IMR-90 (cell line): Measurements from ENCODE around the gene DCTN2. TPM values are rescaled to one million over a fixed set of nuclear protein-coding genes. Genes with fewer than 3 reads are reported as not detected.

Source experiments
- ATAC-seq: fragments of 200-7000 bp; cut with Tn5 transposase; 2 replicates; pipeline ENCODE4 v1.9.1; 2020; ENCODE audit warnings: low read depth, mild to moderate bottlenecking, moderate library complexity
- BruUV-seq: library from RNA; stranded (reverse); fragments of 400-500 nt; replicated peaks from 2 replicates; lab custom pipeline; 2021; lab: Mats Ljungman, UMichigan
- CTCF ChIA-PET: fragments of 300-600 bp; formaldehyde crosslinking; extraction: SDS; loops from one replicate; lab custom pipeline; 2021; ENCODE audit warnings: antibody characterized with exemption; lab: Yijun Ruan, JAX
- POLR2A ChIA-PET: fragments of 300-600 bp; sonication (Branson Sonifier 250); formaldehyde crosslinking; loops from one replicate; lab custom pipeline; 2022; ENCODE audit warnings: antibody characterized with exemption; ENCODE audit not compliant: unreplicated experiment; lab: Charles Lee
- DNase-seq: peaks from one replicate; pipeline ENCODE4 v3.0.0; 2013
- H2AFZ ChIP-seq: replicated peaks from 2 replicates; pipeline ENCODE3; 2013; ENCODE audit warnings: low read length, mild to moderate bottlenecking; ENCODE audit not compliant: poor library complexity
- H2AK5ac ChIP-seq: 2 replicates; pipeline ENCODE4 v1.6.1; 2013; ENCODE audit warnings: low read depth, low read length, inconsistent platforms
- H2AK9ac ChIP-seq: replicated peaks from 2 replicates; pipeline ENCODE3; 2013; ENCODE audit warnings: mild to moderate bottlenecking, low read depth, low read length, moderate library complexity; ENCODE audit not compliant: poor library complexity
- H2BK120ac ChIP-seq: 2 replicates; pipeline ENCODE4 v1.6.1; 2013; ENCODE audit warnings: low read depth, low read length, inconsistent platforms
- H2BK15ac ChIP-seq: 3 replicates; pipeline ENCODE4 v1.6.1; 2013; ENCODE audit warnings: low read depth, low read length, inconsistent platforms
- H2BK20ac ChIP-seq: 2 replicates; pipeline ENCODE4 v1.6.1; 2013; ENCODE audit warnings: low read depth, mild to moderate bottlenecking, inconsistent platforms, low read length, moderate library complexity
- H2BK5ac ChIP-seq: 2 replicates; pipeline ENCODE4 v1.6.1; 2013; ENCODE audit warnings: mild to moderate bottlenecking, low read depth, low read length, inconsistent platforms; ENCODE audit not compliant: poor library complexity, severe bottlenecking
- H3K14ac ChIP-seq: replicated peaks from 2 replicates; pipeline ENCODE4 v1.6.1; 2013; ENCODE audit warnings: low read depth, low read length, inconsistent platforms
- H3K18ac ChIP-seq: 2 replicates; pipeline ENCODE4 v1.6.1; 2013; ENCODE audit warnings: low read depth, low read length, control low read depth
- H3K23ac ChIP-seq: 2 replicates; pipeline ENCODE4 v1.6.1; 2013; ENCODE audit warnings: low read depth, low read length, inconsistent platforms
- H3K27ac ChIP-seq: 2 replicates; pipeline ENCODE4 v1.5.1; 2013; ENCODE audit warnings: mild to moderate bottlenecking, control low read depth, low read length; ENCODE audit not compliant: insufficient read depth
- H3K27me3 ChIP-seq: 2 replicates; pipeline ENCODE4 v1.6.1; 2013; ENCODE audit warnings: low read length; ENCODE audit not compliant: control insufficient read depth, insufficient read depth
- H3K36me3 ChIP-seq: 2 replicates; pipeline ENCODE4 v1.6.1; 2013; ENCODE audit warnings: low read length, mixed read lengths; ENCODE audit not compliant: control insufficient read depth, insufficient read depth
- H3K4ac ChIP-seq: 2 replicates; pipeline ENCODE4 v1.6.1; 2013; ENCODE audit warnings: low read depth, low read length, inconsistent platforms
- H3K4me1 ChIP-seq: 2 replicates; pipeline ENCODE4 v1.6.1; 2013; ENCODE audit warnings: low read length, mixed read lengths; ENCODE audit not compliant: control insufficient read depth, insufficient read depth
- H3K4me2 ChIP-seq: 2 replicates; pipeline ENCODE4 v1.6.1; 2013; ENCODE audit warnings: low read depth, mild to moderate bottlenecking, control low read depth, low read length, moderate library complexity
- H3K4me3 ChIP-seq: 2 replicates; pipeline ENCODE4 v1.5.1; 2013; ENCODE audit warnings: low read depth, mild to moderate bottlenecking, control low read depth, low read length, moderate library complexity; ENCODE audit not compliant: insufficient read depth
- H3K56ac ChIP-seq: 2 replicates; pipeline ENCODE4 v1.6.1; 2013; ENCODE audit warnings: low read length, inconsistent platforms; ENCODE audit not compliant: insufficient read depth; ENCODE audit errors: extremely low read depth
- H3K79me1 ChIP-seq, 2 experiments: 2 replicates each; pipeline ENCODE4 v1.6.1; 2013; ENCODE audit warnings: low read length in 2 of 2, inconsistent platforms in 1 of 2, low read depth in 1 of 2
- H3K9ac ChIP-seq: 2 replicates; pipeline ENCODE4 v1.6.1; 2013; ENCODE audit warnings: low read depth, low read length, control low read depth
- H3K9me1 ChIP-seq: 2 replicates; pipeline ENCODE4 v1.6.1; 2013; ENCODE audit warnings: low read length, inconsistent platforms; ENCODE audit not compliant: insufficient read depth
- H3K9me3 ChIP-seq: 2 replicates; pipeline ENCODE4 v1.6.1; 2013; ENCODE audit warnings: low read length; ENCODE audit not compliant: control insufficient read depth, insufficient read depth
- H4K20me1 ChIP-seq: 2 replicates; pipeline ENCODE4 v1.6.1; 2013; ENCODE audit warnings: low read length, inconsistent platforms; ENCODE audit not compliant: insufficient read depth
- H4K5ac ChIP-seq: 2 replicates; pipeline ENCODE4 v1.6.1; 2013; ENCODE audit warnings: mild to moderate bottlenecking, low read depth, low read length, control low read depth
- H4K8ac ChIP-seq, 2 experiments: 2 replicates each; pipeline ENCODE4 v1.6.1; 2013; ENCODE audit warnings: low read depth in 2 of 2, low read length in 2 of 2, control low read depth in 1 of 2, inconsistent platforms in 1 of 2
- H4K91ac ChIP-seq: 2 replicates; pipeline ENCODE4 v1.6.1; 2013; ENCODE audit warnings: low read depth, low read length, inconsistent platforms; ENCODE audit not compliant: insufficient read depth
- BHLHE40 ChIP-seq: fragments of 150-350 bp; IDR thresholded peaks from 2 replicates; pipeline ENCODE4 v1.6.1; 2016; ENCODE audit warnings: mild to moderate bottlenecking, low read depth, low read length
- CHD1 ChIP-seq: IDR thresholded peaks from 2 replicates; pipeline ENCODE4 v1.6.1; 2012; ENCODE audit warnings: low read depth, low read length, improper control_type of control experiment
- ELK1 ChIP-seq: fragments of 150-350 bp; IDR thresholded peaks from 2 replicates; pipeline ENCODE4 v1.6.1; 2016; ENCODE audit warnings: low read depth, mild to moderate bottlenecking, low read length, moderate library complexity, borderline replicate concordance
- MAFK ChIP-seq: IDR thresholded peaks from 2 replicates; pipeline ENCODE4 v1.6.1; 2012; ENCODE audit warnings: low read depth, low read length, improper control_type of control experiment
- MAZ ChIP-seq: IDR thresholded peaks from 2 replicates; pipeline ENCODE4 v1.6.1; 2012; ENCODE audit warnings: low read depth, mild to moderate bottlenecking, low read length, improper control_type of control experiment, moderate library complexity, borderline replicate concordance
- MXI1 ChIP-seq: IDR thresholded peaks from 2 replicates; pipeline ENCODE4 v1.6.1; 2012; ENCODE audit warnings: low read depth, mild to moderate bottlenecking, low read length, moderate library complexity, borderline replicate concordance
- NFE2L2 ChIP-seq: fragments of 150-350 bp; IDR thresholded peaks from 2 replicates; pipeline ENCODE4 v1.6.1; 2016; ENCODE audit warnings: low read depth, mild to moderate bottlenecking, low read length
- POLR2A ChIP-seq: IDR thresholded peaks from 2 replicates; pipeline ENCODE4 v1.6.1; 2012; ENCODE audit warnings: mild to moderate bottlenecking, low read depth, low read length
- RAD21 ChIP-seq: IDR thresholded peaks from 2 replicates; pipeline ENCODE4 v1.6.1; 2012; ENCODE audit warnings: low read length, improper control_type of control experiment
- RCOR1 ChIP-seq: IDR thresholded peaks from 2 replicates; pipeline ENCODE4 v1.6.1; 2012; ENCODE audit warnings: mild to moderate bottlenecking, low read length, improper control_type of control experiment; ENCODE audit not compliant: insufficient replicate concordance
- RFX5 ChIP-seq: IDR thresholded peaks from 2 replicates; pipeline ENCODE4 v1.8.0; 2012; ENCODE audit warnings: low read depth, mild to moderate bottlenecking, low read length, moderate library complexity
- WGBS, 2 experiments: methylation state at CpG; one replicate each; pipeline versions ENCODE4 v1.1.5 to v1.1.7; 2013; ENCODE audit warnings: missing lambda C conversion rate in 2 of 2; ENCODE audit not compliant: insufficient read length in 1 of 2; ENCODE audit errors: extremely low coverage in 2 of 2; 5-methylcytosine and 5-hydroxymethylcytosine counted together
- dilution Hi-C: fragments of 300-500 bp; cut with HindIII; formaldehyde crosslinking; loops from one replicate; pipeline ENCODE4 v1.14.3; 2018; ENCODE audit warnings: low sequenced_read_pairs; ENCODE audit not compliant: unreplicated experiment
- in situ Hi-C: fragments of 300-500 bp; cut with MboI; formaldehyde crosslinking; loops from 3 replicates; pipeline ENCODE4 v1.14.3; 2019; ENCODE audit warnings: low sequenced_read_pairs, inconsistent platforms, mixed read lengths
- intact Hi-C: fragments of 100-400 bp; cut with micrococcal nuclease; formaldehyde crosslinking; loops from 2 replicates; pipeline ENCODE4 v1.10.0; 2022
- polyA plus RNA-seq, 3 experiments: library from polyadenylated mRNA; depleted of rRNA; stranded (reverse); fragments of >200 nt; gene quantifications; 2 replicates each; pipeline ENCODE4 v1.2.3, GENCODE V29; 2012; ENCODE audit warnings: low replicate concordance in 1 of 3
- total RNA-seq: library from RNA; depleted of rRNA; stranded (reverse); fragments of >200 nt; gene quantifications from 2 replicates; pipeline ENCODE4 v1.2.3, GENCODE V29; 2012

DCTN2 gene
- total and polyA plus RNA-seq, 2 of the 4 experiments (the other 2 are of a cell fraction) = 125 to 130 TPM

- Histone ChIP-seq H2BK5ac (no peak overlapping the region), H4K20me1 (no peaks in the 10 kb centered on the region), H2AK9ac (no peak overlapping the region), H3K9ac (no peak overlapping the region), H2BK20ac (no peak overlapping the region), H3K4me3 (no peak overlapping the region), H3K27ac (no peak overlapping the region), H3K36me3 (no peaks in the 10 kb centered on the region), H3K27me3 (peaks cover 21% of the 10 kb centered on the region), H3K9me3 (no peaks in the 10 kb centered on the region), H3K18ac (no peak overlapping the region), H4K91ac (no peak overlapping the region), H3K79me1 (no peaks in the 10 kb centered on the region), H4K5ac (no peak overlapping the region), H2AK5ac (no peak overlapping the region), H3K14ac (no peak overlapping the region), H4K8ac (no peak overlapping the region), H3K4me1 (no peaks in the 10 kb centered on the region), H3K56ac (no peak overlapping the region), H3K4me2 (no peak overlapping the region), H2AFZ (no peak overlapping the region), H2BK15ac (no peak overlapping the region), H3K4ac (no peak overlapping the region), H3K9me1 (no peaks in the 10 kb centered on the region), H3K23ac (no peak overlapping the region), H2BK120ac (no peak overlapping the region)
- in situ Hi-C loops (no loop called here), dilution Hi-C loops (no loop called here), intact Hi-C loops (no loop called here)
- no CpG with 5 or more reads among the region's 2 CpGs for WGBS, 2 experiments
- DNase-seq (peak; percentile 11), ATAC-seq (no peak)
- BruUV-seq = no TSS peak
- ChIA-PET POLR2A (no interaction called here), CTCF (no interaction called here)
- TF ChIP-seq RAD21 (no peak), RCOR1 (no peak), MAFK (no peak), BHLHE40 (no peak), ELK1 (no peak), MXI1 (no peak), RFX5 (no peak), NFE2L2 (no peak), POLR2A (no peak), MAZ (no peak), CHD1 (no peak)
Observed at GRCh38 chr12:57579011-57579410, 32.0 kb upstream of the DCTN2 start.
